ENCODE data around the gene PMF1.

The PMF1 gene

GRCh38 chr1:156259805-156260204 is 47.0 kb downstream of the PMF1 start:
- no peak overlapping the region for H3K27ac ChIP-seq (ENCODE audit: low read depth, low read length)
- no peak overlapping the region for H2BK12ac ChIP-seq (ENCODE audit: low read length)
- no peak overlapping the region for H4K91ac ChIP-seq (ENCODE audit: low read depth, low read length)
- H2BK120ac ChIP-seq (ENCODE audit: insufficient read depth, low read length, poor library complexity): no peak overlapping the region
- no peak for DNase-seq
- no peak overlapping the region for H3K23ac ChIP-seq (ENCODE audit: low read length)
- H4K12ac ChIP-seq (ENCODE audit: low read depth, low read length): no peak overlapping the region
- WGBS (ENCODE audit: extremely low coverage, insufficient coverage, insufficient read length): no CpG with 5 or more reads among the region's 3 CpGs
- no peak overlapping the region for H3K4ac ChIP-seq (ENCODE audit: low read depth, low read length)
- no peak overlapping the region for H4K8ac ChIP-seq (ENCODE audit: low read depth, low read length)
- H3K9ac ChIP-seq (ENCODE audit: low read length): no peak overlapping the region
- H3K9me3 ChIP-seq (ENCODE audit: insufficient read depth, low read depth, low read length): no peaks in the 10 kb centered on the region
- no peaks in the 10 kb centered on the region for H3K27me3 ChIP-seq (ENCODE audit: insufficient read depth, low read length)
- H3K4me2 ChIP-seq (ENCODE audit: low read length): no peak overlapping the region
- no peak overlapping the region for H2BK5ac ChIP-seq (ENCODE audit: low read depth, low read length, poor library complexity)
- H2AK5ac ChIP-seq (ENCODE audit: low read length): no peak overlapping the region
- no peaks in the 10 kb centered on the region for H3K79me1 ChIP-seq (ENCODE audit: low read length)
- no peak overlapping the region for H2AFZ ChIP-seq (ENCODE audit: insufficient read depth, low read length, poor library complexity)
- H3K4me3 ChIP-seq (ENCODE audit: low read depth, low read length): no peak overlapping the region
- H3K4me1 ChIP-seq (ENCODE audit: control insufficient read depth in 1 of 2, insufficient read depth in 2 of 2, low read length in 2 of 2): no peaks in the 10 kb centered on the region
- no peak overlapping the region for H3K14ac ChIP-seq (ENCODE audit: low read length)
- H3K18ac ChIP-seq (ENCODE audit: low read length): no peak overlapping the region
- H3K36me3 ChIP-seq (ENCODE audit: control insufficient read depth in 1 of 2, insufficient read depth in 2 of 2, low read length in 2 of 2): peaks cover 66 to 80% of the 10 kb centered on the region in 2 experiments
- no peaks in the 10 kb centered on the region for H3K79me2 ChIP-seq (ENCODE audit: control insufficient read depth, insufficient read depth, low read length, poor library complexity)

- no peak for DNase-seq
- whole genome bisulfite sequencing (ENCODE audit: extremely low coverage, insufficient coverage, insufficient read length): no CpG with 5 or more reads among the region's 2 CpGs
Measured at GRCh38 chr1:156260896-156261295, 48.1 kb downstream of the PMF1 start.

DNA sequence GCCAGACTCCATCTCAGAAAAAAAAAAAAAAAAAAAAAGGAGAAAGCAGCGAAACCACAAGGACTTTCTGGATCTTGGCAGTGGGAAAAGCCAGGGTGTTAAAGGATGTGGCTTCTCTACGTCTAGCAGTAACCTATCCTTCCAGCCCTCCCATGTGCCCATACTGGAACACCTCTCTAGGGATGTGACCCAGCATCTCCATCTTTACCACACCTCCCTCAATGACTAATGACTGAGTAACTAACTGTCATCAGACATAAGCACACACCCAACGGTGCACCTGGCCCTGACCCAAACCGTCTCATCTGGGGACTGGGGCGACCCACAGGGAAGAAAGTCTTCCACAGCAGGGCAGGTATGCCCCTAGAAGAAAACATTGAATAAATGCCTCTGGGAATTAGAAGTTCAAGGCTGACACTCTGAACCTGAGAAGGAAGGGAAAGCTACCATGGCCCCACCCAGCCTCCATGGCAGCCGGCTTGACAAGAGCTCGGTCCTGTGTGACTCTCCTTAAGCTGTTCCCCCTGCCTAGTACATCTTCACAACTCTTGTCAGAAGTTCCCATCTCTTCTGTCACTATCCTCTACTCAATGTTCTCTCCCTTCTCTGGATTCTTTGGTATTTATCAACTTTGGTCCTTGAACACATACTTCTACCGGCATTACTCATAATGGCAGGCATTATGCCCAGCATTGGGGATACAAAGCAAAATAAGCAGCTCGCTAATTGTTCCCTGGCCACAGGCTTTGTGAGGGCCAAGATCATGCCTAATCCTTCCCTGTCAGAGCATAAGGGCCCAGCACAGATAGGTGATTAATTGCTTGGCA is 49.9 kb downstream of the PMF1 start:
- DNase-seq: peak in 1 of 2 donors; percentile 47
- Histone ChIP-seq H3K14ac (ENCODE audit: low read length) (no peak overlapping the region), H3K36me3 (ENCODE audit: control insufficient read depth in 1 of 2, insufficient read depth in 2 of 2, low read length in 2 of 2) (peaks cover 82 to 90% of the 10 kb centered on the region in 2 experiments), H4K12ac (ENCODE audit: low read depth, low read length) (no peak overlapping the region), H3K79me2 (ENCODE audit: control insufficient read depth, insufficient read depth, low read length, poor library complexity) (no peaks in the 10 kb centered on the region), H3K9me3 (ENCODE audit: insufficient read depth, low read depth, low read length) (no peaks in the 10 kb centered on the region), H2BK5ac (ENCODE audit: low read depth, low read length, poor library complexity) (no peak overlapping the region), H2BK120ac (ENCODE audit: insufficient read depth, low read length, poor library complexity) (no peak overlapping the region), H3K27ac (ENCODE audit: low read depth, low read length) (no peak overlapping the region), H2AFZ (ENCODE audit: insufficient read depth, low read length, poor library complexity) (no peak overlapping the region), H3K4me3 (ENCODE audit: low read depth, low read length) (no peak overlapping the region), H3K9ac (ENCODE audit: low read length) (no peak overlapping the region), H2BK12ac (ENCODE audit: low read length) (no peak overlapping the region), H3K4ac (ENCODE audit: low read depth, low read length) (no peak overlapping the region), H4K8ac (ENCODE audit: low read depth, low read length) (no peak overlapping the region), H4K91ac (ENCODE audit: low read depth, low read length) (no peak overlapping the region), H3K23ac (ENCODE audit: low read length) (no peak overlapping the region), H2AK5ac (ENCODE audit: low read length) (no peak overlapping the region), H3K4me1 (ENCODE audit: control insufficient read depth in 1 of 2, insufficient read depth in 2 of 2, low read length in 2 of 2) (no peaks in the 10 kb centered on the region), H3K4me2 (ENCODE audit: low read length) (no peak overlapping the region), H3K79me1 (ENCODE audit: low read length) (no peaks in the 10 kb centered on the region), H3K27me3 (ENCODE audit: insufficient read depth, low read length) (no peaks in the 10 kb centered on the region), H3K18ac (ENCODE audit: low read length) (no peak overlapping the region)
- no CpG with 5 or more reads among the region's 9 CpGs for WGBS (ENCODE audit: extremely low coverage, insufficient coverage, insufficient read length)

More at GRCh38 chr1:156260896-156261295, 48.1 kb downstream of the PMF1 start:
- Histone ChIP-seq H3K14ac (ENCODE audit: low read length) (no peak overlapping the region), H3K9ac (ENCODE audit: low read length) (no peak overlapping the region), H4K12ac (ENCODE audit: low read depth, low read length) (no peak overlapping the region), H3K23ac (ENCODE audit: low read length) (no peak overlapping the region), H2BK12ac (ENCODE audit: low read length) (no peak overlapping the region), H3K9me3 (ENCODE audit: insufficient read depth, low read depth, low read length) (no peaks in the 10 kb centered on the region), H4K91ac (ENCODE audit: low read depth, low read length) (no peak overlapping the region), H2AFZ (ENCODE audit: insufficient read depth, low read length, poor library complexity) (no peak overlapping the region), H2AK5ac (ENCODE audit: low read length) (no peak overlapping the region), H2BK5ac (ENCODE audit: low read depth, low read length, poor library complexity) (no peak overlapping the region), H3K4me3 (ENCODE audit: low read depth, low read length) (no peak overlapping the region), H3K18ac (ENCODE audit: low read length) (no peak overlapping the region), H2BK120ac (ENCODE audit: insufficient read depth, low read length, poor library complexity) (no peak overlapping the region), H3K79me2 (ENCODE audit: control insufficient read depth, insufficient read depth, low read length, poor library complexity) (no peaks in the 10 kb centered on the region), H3K79me1 (ENCODE audit: low read length) (no peaks in the 10 kb centered on the region), H3K27ac (ENCODE audit: low read depth, low read length) (no peak overlapping the region), H3K4ac (ENCODE audit: low read depth, low read length) (no peak overlapping the region), H3K4me2 (ENCODE audit: low read length) (no peak overlapping the region), H3K36me3 (ENCODE audit: control insufficient read depth in 1 of 2, insufficient read depth in 2 of 2, low read length in 2 of 2) (peaks cover 75 to 87% of the 10 kb centered on the region in 2 experiments), H3K4me1 (ENCODE audit: control insufficient read depth in 1 of 2, insufficient read depth in 2 of 2, low read length in 2 of 2) (no peaks in the 10 kb centered on the region), H4K8ac (ENCODE audit: low read depth, low read length) (no peak overlapping the region), H3K27me3 (ENCODE audit: insufficient read depth, low read length) (no peaks in the 10 kb centered on the region)

- no peaks in the 10 kb centered on the region for H3K79me2 ChIP-seq (ENCODE audit: control insufficient read depth, insufficient read depth, low read length, poor library complexity)
- H3K27ac ChIP-seq (ENCODE audit: low read depth, low read length): no peak overlapping the region
- H2BK120ac ChIP-seq (ENCODE audit: insufficient read depth, low read length, poor library complexity): no peak overlapping the region
- no peak overlapping the region for H2AK5ac ChIP-seq (ENCODE audit: low read length)
- no peaks in the 10 kb centered on the region for H3K4me1 ChIP-seq (ENCODE audit: control insufficient read depth in 1 of 2, insufficient read depth in 2 of 2, low read length in 2 of 2)
- H3K4me2 ChIP-seq (ENCODE audit: low read length): no peak overlapping the region
- H3K36me3 ChIP-seq (ENCODE audit: control insufficient read depth in 1 of 2, insufficient read depth in 2 of 2, low read length in 2 of 2): peaks cover 84 to 90% of the 10 kb centered on the region in 2 experiments
- no peak overlapping the region for H2BK12ac ChIP-seq (ENCODE audit: low read length)
- no peak overlapping the region for H2BK5ac ChIP-seq (ENCODE audit: low read depth, low read length, poor library complexity)
- H3K4me3 ChIP-seq (ENCODE audit: low read depth, low read length): no peak overlapping the region
- H3K27me3 ChIP-seq (ENCODE audit: insufficient read depth, low read length): no peaks in the 10 kb centered on the region
- no CpG with 5 or more reads among the region's 9 CpGs for WGBS (ENCODE audit: extremely low coverage, insufficient coverage, insufficient read length)
- no peak overlapping the region for H4K8ac ChIP-seq (ENCODE audit: low read depth, low read length)
- H3K14ac ChIP-seq (ENCODE audit: low read length): no peak overlapping the region
- no peaks in the 10 kb centered on the region for H3K79me1 ChIP-seq (ENCODE audit: low read length)
- no peak overlapping the region for H4K12ac ChIP-seq (ENCODE audit: low read depth, low read length)
- H3K9me3 ChIP-seq (ENCODE audit: insufficient read depth, low read depth, low read length): no peaks in the 10 kb centered on the region
- H3K18ac ChIP-seq (ENCODE audit: low read length): no peak overlapping the region
- H2AFZ ChIP-seq (ENCODE audit: insufficient read depth, low read length, poor library complexity): no peak overlapping the region
- no peak overlapping the region for H3K4ac ChIP-seq (ENCODE audit: low read depth, low read length)
- no peak for DNase-seq
- H3K23ac ChIP-seq (ENCODE audit: low read length): no peak overlapping the region
- H4K91ac ChIP-seq (ENCODE audit: low read depth, low read length): no peak overlapping the region
- no peak overlapping the region for H3K9ac ChIP-seq (ENCODE audit: low read length)
Measured at GRCh38 chr1:156263288-156263655, 50.5 kb downstream of the PMF1 start.

All from trophoblast cell (in vitro differentiated cells and primary cell).